ENCODE results near the gene ZNF70. TPM values are rescaled to one million over a fixed set of nuclear protein-coding genes. Genes with fewer than 3 reads are reported as not detected.

The ZNF70 gene
- total and polyA plus RNA-seq, 2 of the 13 experiments (the other 11 are each of a cell fraction or from before 2014, with no cell fraction given): 0.62 to 3.6 TPM

GRCh38 chr22:23762842-23763578 is 12.1 kb upstream of the ZNF70 start, which contains the start of gene C22orf15:
TSS of gene C22orf15 (plus strand) at chr22:23762990. CDS start at chr22:23763307, 317 bp downstream.
- H4K20me1 ChIP-seq (ENCODE audit: insufficient read depth, low read length): no peaks in the 10 kb centered on the region
- 0 out of 2 replicates have a peak, but pooled peaks have one; percentile 8 for TF ChIP-seq RBFOX2 (IDR thresholded peaks at IDR 0.05; ENCODE audit: low read depth, low read length)
- no peak for TF ChIP-seq ZNF570 (CRISPR knock-in tag; IDR thresholded peaks at IDR 0.05; ENCODE audit: borderline replicate concordance)
- TF ChIP-seq SRY (CRISPR knock-in tag; IDR thresholded peaks at IDR 0.05): no peak
- no peak for TF ChIP-seq MLXIP (CRISPR knock-in tag; IDR thresholded peaks at IDR 0.05; ENCODE audit: borderline replicate concordance)
- 0 out of 2 replicates have a peak, but pooled peaks have one; percentile 23 for TF ChIP-seq PATZ1 (CRISPR knock-in tag; IDR thresholded peaks at IDR 0.05)
- 0 out of 2 replicates have a peak, but pooled peaks have one; percentile 35 for TF ChIP-seq SSRP1 (CRISPR knock-in tag; IDR thresholded peaks at IDR 0.05)
- in situ Hi-C loops (cut with HindIII; ENCODE audit: extremely low pct_ligation_motif_present, low pct_unique_long_range_greater_than_20kb): no loop called here
- DNase-seq (ENCODE audit: low spot score) (no peak), FAIRE-seq (no peak), ATAC-seq (no peak)
- WGBS (ENCODE audit: low lambda C conversion rate): 93% methylated on average over 22 of the region's 23 CpGs
- peaks cover 7% of the 10 kb centered on the region for H3K79me2 ChIP-seq (ENCODE audit: insufficient read depth, low read length)
- ChIA-PET POLR2A (interaction anchor here (0.7 to 6.9 kb wide), 3 partner anchors 10 to 46 kb away, joined by 3 to 52 read pairs (median 4); partner anchors contain the start of genes VPREB3 and ZNF70), CTCF (ENCODE audit: low intra/inter-chr PET ratio, low total read pairs) (no interaction called here)
- no peak within 1 kb of the TSS for H3K27ac ChIP-seq (ENCODE audit: extremely low read length, insufficient read depth, low read length)
- no peaks in the 10 kb centered on the region for H3K9me3 ChIP-seq (ENCODE audit: low read length)
- H3K27me3 ChIP-seq (ENCODE audit: control insufficient read depth in 1 of 2, insufficient read depth in 2 of 2, low read length in 2 of 2): no peaks in the 10 kb centered on the region
- H3K4me2 ChIP-seq (ENCODE audit: low read depth, low read length): no peak within 1 kb of the TSS
- peaks cover 39% of the 10 kb centered on the region for H3K4me1 ChIP-seq (ENCODE audit: insufficient read depth, low read length)
- no peak within 1 kb of the TSS for H2AFZ ChIP-seq (ENCODE audit: low read length)
- BruUV-seq (replicated peaks): no TSS peak
- peaks cover 0 to 1% of the 10 kb centered on the region in 2 experiments; a peak in 2 of 5 replicates for H3K36me3 ChIP-seq (replicated peaks in 1 of 2; ENCODE audit: control insufficient read depth in 1 of 2, insufficient read depth in 2 of 2, low read length in 2 of 2)
- intact Hi-C loops (cut with micrococcal nuclease; ENCODE audit: unreplicated experiment): no loop called here
- no peak within 1 kb of the TSS for H3K4me3 ChIP-seq (replicated peaks in 1 of 3; ENCODE audit: insufficient read depth in 1 of 3, low read depth in 2 of 3, low read length in 3 of 3)
- no peak within 1 kb of the TSS for H3K9ac ChIP-seq (ENCODE audit: insufficient read depth, low read depth, low read length)
